Endothelial cell (in vitro differentiated cells): ENCODE measurements around the gene MAP2K3. TPM values are rescaled to one million over a fixed set of nuclear protein-coding genes. Genes with fewer than 3 reads are reported as not detected.

Experiments
- DNase-seq: peaks from one replicate; pipeline ENCODE4 v3.0.0; 2021; ENCODE audit warnings: low spot score
- H3K27ac Mint-ChIP-seq: one replicate; pipeline ENCODE4 v1.8.0; 2021; ENCODE audit warnings: mixed read lengths, inconsistent platforms; ENCODE audit not compliant: unreplicated experiment
- H3K27me3 Mint-ChIP-seq: one replicate; pipeline ENCODE4 v1.8.0; 2021; ENCODE audit warnings: mild to moderate bottlenecking, moderate library complexity, mixed read lengths, inconsistent platforms; ENCODE audit not compliant: unreplicated experiment
- H3K36me3 Mint-ChIP-seq: one replicate; pipeline ENCODE4 v1.8.0; 2021; ENCODE audit warnings: mild to moderate bottlenecking, low read depth, mixed read lengths, inconsistent platforms; ENCODE audit not compliant: unreplicated experiment
- H3K4me1 Mint-ChIP-seq: one replicate; pipeline ENCODE4 v1.8.0; 2021; ENCODE audit warnings: mild to moderate bottlenecking, mixed read lengths, inconsistent platforms; ENCODE audit not compliant: unreplicated experiment
- H3K4me3 Mint-ChIP-seq: one replicate; pipeline ENCODE4 v1.8.0; 2021; ENCODE audit warnings: mild to moderate bottlenecking, mixed read lengths, inconsistent platforms; ENCODE audit not compliant: unreplicated experiment
- H3K9me3 Mint-ChIP-seq: one replicate; pipeline ENCODE4 v1.8.0; 2021; ENCODE audit warnings: mixed read lengths, inconsistent platforms; ENCODE audit not compliant: unreplicated experiment
- CTCF ChIP-seq: fragments of 200-600 bp; sonication (generic); IDR thresholded peaks from one replicate; pipeline ENCODE4 v1.5.0; 2021; ENCODE audit warnings: antibody characterized with exemption; ENCODE audit not compliant: unreplicated experiment
- total RNA-seq: library from RNA; stranded (reverse); fragmentation: NEBNext Ultra II Directional; extraction: Animal tissue kit (Norgen Biotek cat#: 25700); gene quantifications from one replicate; pipeline ENCODE4 v1.2.1, GENCODE V29; 2021; ENCODE audit not compliant: unreplicated experiment

The MAP2K3 gene
- total RNA-seq, 1 donor from 2014 or later = 65.8 TPM

GRCh38 chr17:21282231-21282630 is 2.3 kb upstream of the MAP2K3 start:
- no peak overlapping the region for H3K4me3 Mint-ChIP-seq
- peaks cover 6% of the 10 kb centered on the region for H3K36me3 Mint-ChIP-seq
- no peaks in the 10 kb centered on the region for H3K9me3 Mint-ChIP-seq
- no peak for TF ChIP-seq CTCF
- peaks cover 40% of the 10 kb centered on the region for H3K4me1 Mint-ChIP-seq
- H3K27me3 Mint-ChIP-seq = peaks cover 16% of the 10 kb centered on the region
- H3K27ac Mint-ChIP-seq = peak overlapping the region; percentile 42
- no peak for DNase-seq

GRCh38 chr17:21282850-21283249 is 1.7 kb upstream of the MAP2K3 start:
- H3K27ac Mint-ChIP-seq = no peak overlapping the region
- no peak overlapping the region for H3K4me3 Mint-ChIP-seq
- TF ChIP-seq CTCF = no peak
- H3K36me3 Mint-ChIP-seq = peaks cover 6% of the 10 kb centered on the region
- no peak for DNase-seq
- H3K9me3 Mint-ChIP-seq = no peaks in the 10 kb centered on the region
- peaks cover 16% of the 10 kb centered on the region for H3K27me3 Mint-ChIP-seq
- H3K4me1 Mint-ChIP-seq = peaks cover 46% of the 10 kb centered on the region

- H3K9me3 Mint-ChIP-seq = no peaks in the 10 kb centered on the region
- peak overlapping the region; percentile 86 for H3K4me3 Mint-ChIP-seq
- peaks cover 16% of the 10 kb centered on the region for H3K27me3 Mint-ChIP-seq
- no peak overlapping the region for H3K27ac Mint-ChIP-seq
- DNase-seq = no peak
- peaks cover 6% of the 10 kb centered on the region for H3K36me3 Mint-ChIP-seq
- peaks cover 41% of the 10 kb centered on the region for H3K4me1 Mint-ChIP-seq
- TF ChIP-seq CTCF = no peak
Observed at GRCh38 chr17:21283482-21284318, 811 bp upstream of the MAP2K3 start.

- DNase-seq = no peak
- Mint-ChIP-seq H3K27ac (peak overlapping the region; percentile 92), H3K27me3 (peaks cover 17% of the 10 kb centered on the region), H3K4me3 (peak overlapping the region; percentile 97), H3K36me3 (peaks cover 7% of the 10 kb centered on the region), H3K4me1 (peaks cover 33% of the 10 kb centered on the region), H3K9me3 (no peaks in the 10 kb centered on the region)
- TF ChIP-seq CTCF = no peak
Observed at GRCh38 chr17:21285164-21286065, 904 bp downstream of the MAP2K3 start.
